Smooth muscle cell of the pulmonary artery (primary cell): ENCODE data around the gene POLA1. TPM values are rescaled to one million over a fixed set of nuclear protein-coding genes. Genes with fewer than 3 reads are reported as not detected.

Experiments
- total RNA-seq: library from RNA; depleted of rRNA; stranded (reverse); fragments of >200 nt; gene quantifications from 2 replicates; pipeline ENCODE4 v1.2.3, GENCODE V29; 2014

POLA1 gene, protein sequence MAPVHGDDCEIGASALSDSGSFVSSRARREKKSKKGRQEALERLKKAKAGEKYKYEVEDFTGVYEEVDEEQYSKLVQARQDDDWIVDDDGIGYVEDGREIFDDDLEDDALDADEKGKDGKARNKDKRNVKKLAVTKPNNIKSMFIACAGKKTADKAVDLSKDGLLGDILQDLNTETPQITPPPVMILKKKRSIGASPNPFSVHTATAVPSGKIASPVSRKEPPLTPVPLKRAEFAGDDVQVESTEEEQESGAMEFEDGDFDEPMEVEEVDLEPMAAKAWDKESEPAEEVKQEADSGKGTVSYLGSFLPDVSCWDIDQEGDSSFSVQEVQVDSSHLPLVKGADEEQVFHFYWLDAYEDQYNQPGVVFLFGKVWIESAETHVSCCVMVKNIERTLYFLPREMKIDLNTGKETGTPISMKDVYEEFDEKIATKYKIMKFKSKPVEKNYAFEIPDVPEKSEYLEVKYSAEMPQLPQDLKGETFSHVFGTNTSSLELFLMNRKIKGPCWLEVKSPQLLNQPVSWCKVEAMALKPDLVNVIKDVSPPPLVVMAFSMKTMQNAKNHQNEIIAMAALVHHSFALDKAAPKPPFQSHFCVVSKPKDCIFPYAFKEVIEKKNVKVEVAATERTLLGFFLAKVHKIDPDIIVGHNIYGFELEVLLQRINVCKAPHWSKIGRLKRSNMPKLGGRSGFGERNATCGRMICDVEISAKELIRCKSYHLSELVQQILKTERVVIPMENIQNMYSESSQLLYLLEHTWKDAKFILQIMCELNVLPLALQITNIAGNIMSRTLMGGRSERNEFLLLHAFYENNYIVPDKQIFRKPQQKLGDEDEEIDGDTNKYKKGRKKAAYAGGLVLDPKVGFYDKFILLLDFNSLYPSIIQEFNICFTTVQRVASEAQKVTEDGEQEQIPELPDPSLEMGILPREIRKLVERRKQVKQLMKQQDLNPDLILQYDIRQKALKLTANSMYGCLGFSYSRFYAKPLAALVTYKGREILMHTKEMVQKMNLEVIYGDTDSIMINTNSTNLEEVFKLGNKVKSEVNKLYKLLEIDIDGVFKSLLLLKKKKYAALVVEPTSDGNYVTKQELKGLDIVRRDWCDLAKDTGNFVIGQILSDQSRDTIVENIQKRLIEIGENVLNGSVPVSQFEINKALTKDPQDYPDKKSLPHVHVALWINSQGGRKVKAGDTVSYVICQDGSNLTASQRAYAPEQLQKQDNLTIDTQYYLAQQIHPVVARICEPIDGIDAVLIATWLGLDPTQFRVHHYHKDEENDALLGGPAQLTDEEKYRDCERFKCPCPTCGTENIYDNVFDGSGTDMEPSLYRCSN (N-terminal part only)
- total RNA-seq = 7.6 and 9.1 TPM in 2 replicates

DNA sequence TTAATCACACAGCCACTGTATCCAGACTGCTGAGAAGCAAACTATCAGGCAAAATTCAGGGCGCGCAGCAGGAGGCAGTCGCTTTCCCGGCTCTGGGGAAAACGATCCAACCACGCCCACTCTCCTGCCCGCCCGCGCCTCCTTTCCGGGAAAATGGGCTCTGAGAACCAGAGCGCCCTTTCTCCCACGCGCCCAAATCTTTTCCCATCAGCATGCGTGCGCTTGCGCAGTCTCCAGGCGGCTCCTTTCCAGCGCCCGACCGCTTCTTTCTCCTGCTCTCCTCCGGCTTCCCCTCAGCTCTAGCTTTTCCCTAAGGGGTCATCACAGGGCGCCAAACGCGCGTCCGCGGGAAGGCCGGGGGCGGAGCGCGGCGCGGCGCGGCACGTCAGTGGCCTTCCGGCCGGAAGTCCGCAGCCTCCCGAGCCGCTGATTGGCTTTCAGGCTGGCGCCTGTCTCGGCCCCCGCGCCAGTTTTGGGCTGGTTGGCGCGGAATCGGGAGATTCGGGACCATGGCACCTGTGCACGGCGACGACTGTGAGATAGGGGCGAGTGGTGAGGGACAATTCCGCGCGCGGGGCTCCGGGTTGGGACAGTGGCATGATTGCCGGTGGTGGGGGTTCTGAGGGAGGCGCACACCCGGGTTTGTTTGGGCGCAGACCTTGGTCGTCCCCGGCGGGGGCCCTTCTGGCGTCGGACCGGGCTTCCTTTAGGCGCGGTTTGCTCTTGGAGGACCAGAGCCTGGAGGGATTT lies at the start of gene POLA1:
Gene POLA1, plus strand, starts transcription at position 466 of the 750 bp plus-strand sequence. Its CDS starts 44 bp downstream, at position 510.

DNA sequence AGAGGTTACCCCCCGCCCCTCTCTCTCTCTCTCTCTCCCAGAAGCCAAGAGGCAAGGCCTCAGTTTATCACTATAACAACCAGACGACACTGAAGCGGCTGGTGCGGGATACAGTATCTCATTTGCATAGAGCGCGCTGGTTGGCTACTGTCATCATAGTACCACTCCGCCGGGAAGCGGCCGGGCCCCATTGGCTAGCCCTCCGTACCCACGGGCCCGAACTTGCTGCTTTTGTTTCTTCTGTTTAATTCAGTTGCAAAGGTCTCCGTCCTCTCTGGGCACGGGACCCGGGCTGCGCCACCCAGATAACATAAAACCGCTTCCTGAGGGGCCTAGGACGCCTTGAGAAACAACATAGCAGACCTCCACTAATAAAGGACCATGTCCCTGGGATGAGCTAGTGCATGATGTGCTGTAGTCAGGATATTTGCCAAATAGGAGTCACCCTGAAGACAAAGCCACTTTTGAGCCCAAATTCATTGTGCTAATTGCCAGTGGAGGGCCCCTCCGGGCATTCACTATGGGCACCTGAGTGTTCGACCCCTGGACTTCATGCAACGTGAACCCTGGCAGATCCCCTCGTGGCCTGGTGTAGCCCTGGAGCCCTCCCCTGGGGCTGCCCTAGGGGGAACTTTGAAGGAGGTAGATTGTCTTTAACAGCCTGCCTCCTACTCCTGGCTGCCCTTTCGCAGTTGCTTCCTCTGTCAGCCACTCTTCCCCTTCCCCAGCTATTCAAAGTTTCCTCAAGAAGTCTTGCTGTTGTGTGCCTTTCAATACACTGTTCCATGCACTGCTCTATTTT lies 46.3 kb upstream of the POLA1 start, which contains the start of gene PCYT1B:
Gene PCYT1B, minus strand, starts transcription at position 91 of the 802 bp plus-strand sequence. CDS start 242 bp downstream, outside the sequence.

DNA sequence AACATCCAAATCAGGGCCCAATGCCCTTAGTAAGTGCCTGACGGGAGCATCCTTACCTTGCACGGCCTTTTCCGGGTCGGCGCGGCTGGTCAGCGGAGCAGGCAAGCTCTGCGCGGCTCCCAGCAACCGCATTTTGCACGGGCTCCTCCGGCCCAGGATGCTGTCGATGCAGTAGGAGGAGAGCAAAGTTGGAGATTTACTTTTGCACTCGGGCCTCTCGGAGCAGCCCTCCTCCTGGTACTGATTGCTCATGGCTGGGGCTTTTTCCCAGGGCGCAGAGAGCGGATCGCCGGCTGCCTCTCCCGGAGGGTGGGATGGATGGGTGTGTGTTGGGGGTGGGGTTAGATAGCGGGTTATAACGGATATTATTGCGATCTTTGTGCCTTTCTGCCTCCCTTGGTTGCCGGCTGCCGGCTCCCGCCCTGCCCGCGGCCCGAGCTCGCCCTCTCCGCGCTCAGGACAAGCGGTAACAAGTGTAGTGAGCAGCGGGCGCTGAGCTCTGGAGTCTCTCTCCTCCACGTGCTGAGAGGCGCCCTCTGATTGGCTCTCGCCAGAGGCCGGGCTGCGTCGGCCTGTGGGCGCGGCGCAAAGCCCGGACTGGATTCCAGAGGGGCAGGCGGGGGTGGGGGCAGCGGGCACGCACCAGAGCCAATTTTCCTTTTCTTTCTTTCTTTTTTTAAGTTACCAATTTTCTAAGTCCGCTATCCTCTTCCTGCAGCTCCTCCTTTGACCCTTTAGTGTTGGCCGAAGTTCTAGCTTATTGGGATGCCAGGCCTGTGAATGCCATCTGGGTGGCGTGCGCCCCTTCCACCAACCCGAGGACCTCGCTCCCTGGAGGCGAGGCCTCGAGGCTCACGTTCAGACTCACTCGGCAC lies 322.0 kb downstream of the POLA1 start, which contains the start of gene ARX:
Gene ARX, minus strand, starts transcription at position 480 of the 875 bp plus-strand sequence. Its CDS starts 228 bp downstream, at position 252.

Other genes with a start within 250 kb of the POLA1 start
- 21.3 and 32.3 TPM in 2 replicates for gene PDK3, start 228.6 kb upstream of the POLA1 start, total RNA-seq
- gene PCYT1B, start 46.6 kb upstream of the POLA1 start, total RNA-seq = 0.76 and 0.91 TPM in 2 replicates